GM12873 (cell line): Measurements from ENCODE around the gene DYRK3.

Experiments used
- CTCF ChIP-seq: IDR thresholded peaks from 2 replicates; pipeline ENCODE4 v1.5.1; 2012; ENCODE audit warnings: low read depth, mild to moderate bottlenecking, moderate library complexity, low read length, control low read depth; ENCODE audit not compliant: insufficient read depth; ENCODE audit errors: missing control alignments

Gene DYRK3

GRCh38 chr1:206606867-206607266 lies 28.5 kb upstream of the DYRK3 start:
- peak; percentile 62 for TF ChIP-seq CTCF

- peak; percentile 87 for TF ChIP-seq CTCF
These were observed 27.1 kb upstream of the DYRK3 start for GRCh38 chr1:206608108-206608698.

GRCh38 chr1:206609229-206609991 lies 25.9 kb upstream of the DYRK3 start:
- no peak for TF ChIP-seq CTCF

GRCh38 chr1:206612129-206612876 lies 23.0 kb upstream of the DYRK3 start, which contains the start of gene EIF2D:
Gene EIF2D (minus strand): TSS chr1:206612465. CDS start chr1:206612342, 123 bp downstream.
- peak; percentile 97 for TF ChIP-seq CTCF

GRCh38 chr1:206628916-206629315 lies 6.4 kb upstream of the DYRK3 start:
- TF ChIP-seq CTCF: no peak

GRCh38 chr1:206631085-206631509 lies 4.2 kb upstream of the DYRK3 start:
- TF ChIP-seq CTCF: peak; percentile 62

GRCh38 chr1:206633708-206634121 lies 1.6 kb upstream of the DYRK3 start:
- no peak for TF ChIP-seq CTCF
